Measurements from ENCODE around the gene CCDC78.

CCDC78 gene

DNA sequence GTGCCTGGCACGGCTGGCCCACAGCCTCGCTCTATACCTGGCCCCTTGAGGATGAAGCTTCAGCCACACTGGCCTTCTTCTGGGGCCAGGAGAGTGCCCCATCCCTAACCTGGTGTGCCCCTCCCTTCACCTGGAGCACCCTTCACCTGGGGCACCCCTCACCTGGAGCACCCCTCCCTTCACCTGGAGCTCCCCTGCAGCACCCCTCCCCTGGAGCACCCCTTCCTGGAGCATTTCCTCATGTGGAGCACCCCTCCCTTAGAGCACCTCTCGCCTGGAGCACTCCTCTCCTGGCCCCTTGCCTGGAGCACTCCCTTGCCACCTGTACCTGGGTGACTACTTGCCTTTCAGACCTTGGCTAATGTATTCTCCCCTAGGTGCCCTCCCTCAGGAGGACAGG lies 18.2 kb downstream of the CCDC78 start:
- Mint-ChIP-seq H3K27ac (no peak overlapping the region), H3K27me3 (peaks cover 48% of the 10 kb centered on the region), H3K4me3 (no peak overlapping the region), H3K4me1 (peaks cover 5% of the 10 kb centered on the region), H3K9me3 (no peaks in the 10 kb centered on the region), H3K36me3 (ENCODE audit: low read depth) (no peaks in the 10 kb centered on the region)
- DNase-seq (no peak), ATAC-seq (no peak)

DNA sequence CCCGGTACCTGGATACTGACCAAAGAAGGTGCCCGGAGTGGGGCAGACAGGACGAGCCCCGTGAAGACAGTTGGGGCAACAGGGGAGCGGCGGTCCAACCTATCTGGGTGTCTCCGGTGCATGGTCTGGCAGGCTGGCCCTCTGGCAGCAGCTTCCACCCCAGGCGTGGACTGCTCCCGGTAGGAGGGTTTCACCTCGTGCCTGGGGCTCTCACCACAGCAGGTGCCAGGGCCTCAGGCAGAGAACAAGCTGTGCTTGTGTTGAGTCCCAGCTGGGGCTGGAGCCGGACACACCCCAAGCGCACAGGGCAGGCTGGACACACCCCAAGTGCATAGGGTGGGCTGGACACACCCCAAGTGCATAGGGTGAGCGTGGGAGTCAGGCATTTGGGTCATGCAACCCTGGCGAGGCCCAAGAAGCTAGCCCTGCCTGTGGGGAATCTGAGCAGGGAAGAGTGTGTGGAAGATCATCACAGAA lies 19.1 kb downstream of the CCDC78 start:
- no peak overlapping the region for H3K27ac Mint-ChIP-seq
- no peak for ATAC-seq
- DNase-seq: no peak
- H3K9me3 Mint-ChIP-seq: no peaks in the 10 kb centered on the region
- H3K4me3 Mint-ChIP-seq: no peak overlapping the region
- H3K27me3 Mint-ChIP-seq: peaks cover 49% of the 10 kb centered on the region
- H3K4me1 Mint-ChIP-seq: peaks cover 2% of the 10 kb centered on the region
- no peaks in the 10 kb centered on the region for H3K36me3 Mint-ChIP-seq (ENCODE audit: low read depth)

- Mint-ChIP-seq H3K4me3 (no peak overlapping the region), H3K27ac (no peak overlapping the region), H3K27me3 (peaks cover 53% of the 10 kb centered on the region), H3K36me3 (ENCODE audit: low read depth) (no peaks in the 10 kb centered on the region), H3K9me3 (no peaks in the 10 kb centered on the region), H3K4me1 (peaks cover 2% of the 10 kb centered on the region)
- DNase-seq (no peak), ATAC-seq (no peak)
These were observed 19.8 kb downstream of the CCDC78 start for GRCh38 chr16:706189-707061.

- H3K4me1 Mint-ChIP-seq: peaks cover 2% of the 10 kb centered on the region
- no peak within 1 kb of the TSS for H3K4me3 Mint-ChIP-seq
- no peak within 1 kb of the TSS for H3K27ac Mint-ChIP-seq
- H3K9me3 Mint-ChIP-seq: no peaks in the 10 kb centered on the region
- DNase-seq (no peak), ATAC-seq (no peak)
- peaks cover 52% of the 10 kb centered on the region for H3K27me3 Mint-ChIP-seq
- H3K36me3 Mint-ChIP-seq (ENCODE audit: low read depth): no peaks in the 10 kb centered on the region
These were observed 20.6 kb downstream of the CCDC78 start, which contains the start of gene FBXL16 for GRCh38 chr16:705431-706188. TSS of gene FBXL16 (minus strand) at chr16:705801. CDS start at chr16:697405, 8,396 bp downstream.

DNA sequence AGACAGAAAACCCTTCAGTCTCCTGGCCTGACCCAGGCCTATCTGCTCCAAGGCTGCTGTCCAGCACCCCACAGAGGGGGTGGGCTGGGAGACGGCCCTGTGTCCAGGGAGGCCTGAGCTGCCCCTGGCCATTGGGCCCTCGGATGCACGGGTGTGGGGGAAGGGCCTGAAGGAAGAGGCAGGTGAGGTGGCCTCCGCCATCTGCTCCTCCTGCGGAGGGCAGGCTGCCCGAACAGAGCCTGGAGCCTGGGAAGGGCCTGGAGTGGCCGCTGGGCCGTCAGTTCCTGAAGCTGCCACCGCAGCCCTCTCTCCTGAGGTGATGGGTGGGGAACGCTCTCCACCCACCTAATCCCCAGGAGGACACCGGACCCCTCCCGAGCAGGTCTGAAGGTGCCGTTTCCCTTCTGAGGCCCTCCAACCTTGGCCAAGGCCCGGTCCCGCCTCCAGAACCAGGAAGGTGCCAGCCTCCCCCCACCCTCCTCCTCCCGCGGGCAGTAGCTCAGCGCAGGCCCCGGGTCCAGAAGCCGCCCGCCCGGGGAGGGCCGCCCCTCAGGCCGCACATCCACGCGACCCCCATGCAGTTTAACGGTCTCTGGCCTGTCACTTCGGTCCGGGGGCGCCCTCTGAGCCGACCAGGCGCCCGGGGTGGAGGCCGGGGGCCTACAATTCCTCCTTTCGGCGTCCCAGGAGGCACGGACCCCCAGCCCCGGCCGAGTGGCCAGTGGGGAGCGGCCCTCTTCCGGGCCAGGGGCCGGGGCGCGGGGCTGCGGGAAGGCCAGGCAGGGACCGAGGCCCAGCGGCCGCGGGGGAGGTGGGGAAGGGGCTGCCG lies 21.5 kb downstream of the CCDC78 start:
- no peak overlapping the region for H3K27ac Mint-ChIP-seq
- H3K27me3 Mint-ChIP-seq: peaks cover 54% of the 10 kb centered on the region
- H3K36me3 Mint-ChIP-seq (ENCODE audit: low read depth): no peaks in the 10 kb centered on the region
- H3K4me1 Mint-ChIP-seq: peaks cover 2% of the 10 kb centered on the region
- ATAC-seq: no peak
- no peak overlapping the region for H3K4me3 Mint-ChIP-seq
- H3K9me3 Mint-ChIP-seq: no peaks in the 10 kb centered on the region
- no peak for DNase-seq

GRCh38 chr16:704047-704446 lies 22.2 kb downstream of the CCDC78 start:
- no peak for ATAC-seq
- H3K27me3 Mint-ChIP-seq: peaks cover 49% of the 10 kb centered on the region
- no peak for DNase-seq
- H3K4me3 Mint-ChIP-seq: no peak overlapping the region
- no peak overlapping the region for H3K27ac Mint-ChIP-seq
- no peaks in the 10 kb centered on the region for H3K36me3 Mint-ChIP-seq (ENCODE audit: low read depth)
- H3K4me1 Mint-ChIP-seq: peaks cover 2% of the 10 kb centered on the region
- H3K9me3 Mint-ChIP-seq: no peaks in the 10 kb centered on the region

GRCh38 chr16:703406-703805 lies 22.8 kb downstream of the CCDC78 start:
- no peak for DNase-seq
- Mint-ChIP-seq H3K27ac (no peak overlapping the region), H3K4me1 (peaks cover 2% of the 10 kb centered on the region), H3K9me3 (no peaks in the 10 kb centered on the region), H3K36me3 (ENCODE audit: low read depth) (no peaks in the 10 kb centered on the region), H3K4me3 (no peak overlapping the region), H3K27me3 (peaks cover 43% of the 10 kb centered on the region)
- ATAC-seq: no peak

- no peaks in the 10 kb centered on the region for H3K9me3 Mint-ChIP-seq
- H3K4me1 Mint-ChIP-seq: peaks cover 2% of the 10 kb centered on the region
- no peaks in the 10 kb centered on the region for H3K36me3 Mint-ChIP-seq (ENCODE audit: low read depth)
- no peak for ATAC-seq
- peaks cover 35% of the 10 kb centered on the region for H3K27me3 Mint-ChIP-seq
- no peak for DNase-seq
- no peak overlapping the region for H3K4me3 Mint-ChIP-seq
- H3K27ac Mint-ChIP-seq: no peak overlapping the region
These were observed 23.9 kb downstream of the CCDC78 start for GRCh38 chr16:702341-702740.

- peaks cover 26% of the 10 kb centered on the region for H3K27me3 Mint-ChIP-seq
- H3K9me3 Mint-ChIP-seq: no peaks in the 10 kb centered on the region
- no peak overlapping the region for H3K4me3 Mint-ChIP-seq
- peak; percentile 59 for DNase-seq
- H3K27ac Mint-ChIP-seq: no peak overlapping the region
- H3K36me3 Mint-ChIP-seq (ENCODE audit: low read depth): no peaks in the 10 kb centered on the region
- no peak for ATAC-seq
- no peaks in the 10 kb centered on the region for H3K4me1 Mint-ChIP-seq
These were observed 25.3 kb downstream of the CCDC78 start for GRCh38 chr16:700684-701584.

DNA sequence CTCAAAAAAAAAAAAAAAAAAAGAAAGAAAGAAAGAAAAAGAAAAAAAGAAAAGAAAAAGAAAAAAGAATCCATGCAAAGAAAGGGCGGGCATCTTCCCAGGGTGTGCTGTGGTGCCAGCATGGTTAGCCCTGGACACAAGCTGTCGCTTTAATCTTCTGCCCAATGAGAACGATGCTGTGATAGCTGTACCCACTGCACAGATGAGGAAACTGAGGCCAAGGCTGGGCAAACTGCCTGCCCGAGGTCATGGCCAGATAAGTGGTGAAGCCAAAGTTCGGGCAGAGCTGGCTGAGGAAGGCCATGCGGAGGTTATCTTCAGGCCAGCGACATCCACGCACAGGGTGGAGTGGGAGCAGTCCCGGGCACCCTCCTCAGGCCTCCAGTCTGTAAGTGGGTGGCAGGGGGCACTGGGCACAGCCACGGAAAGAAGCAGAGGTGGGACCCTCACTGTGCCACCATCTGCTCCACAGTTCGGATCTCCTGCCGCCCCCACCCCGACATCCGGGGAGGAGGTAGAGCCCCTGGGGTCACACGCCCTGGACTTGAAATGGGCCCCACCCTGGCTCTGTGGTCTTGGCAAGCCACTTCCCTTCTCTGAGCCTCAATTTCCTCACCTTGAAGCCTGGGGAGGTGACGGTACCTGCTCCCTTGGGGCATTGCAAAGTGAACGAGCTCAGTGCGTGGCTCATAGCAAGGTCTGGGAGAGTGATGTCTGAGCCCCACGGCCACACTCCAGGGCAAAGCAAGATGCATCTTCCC lies 27.2 kb downstream of the CCDC78 start:
- peaks cover 8% of the 10 kb centered on the region for H3K4me1 Mint-ChIP-seq
- no peak for DNase-seq
- no peaks in the 10 kb centered on the region for H3K36me3 Mint-ChIP-seq (ENCODE audit: low read depth)
- ATAC-seq: no peak
- H3K4me3 Mint-ChIP-seq: no peak overlapping the region
- peaks cover 24% of the 10 kb centered on the region for H3K27me3 Mint-ChIP-seq
- no peaks in the 10 kb centered on the region for H3K9me3 Mint-ChIP-seq
- H3K27ac Mint-ChIP-seq: no peak overlapping the region

GRCh38 chr16:695355-696089 lies 30.7 kb downstream of the CCDC78 start:
- Mint-ChIP-seq H3K27me3 (peaks cover 9% of the 10 kb centered on the region), H3K9me3 (no peaks in the 10 kb centered on the region), H3K4me3 (peak overlapping the region; percentile 67), H3K36me3 (ENCODE audit: low read depth) (no peaks in the 10 kb centered on the region), H3K4me1 (peaks cover 8% of the 10 kb centered on the region), H3K27ac (peak overlapping the region; percentile 31)
- ATAC-seq (peak; percentile 70), DNase-seq (peak; percentile 73)

- Mint-ChIP-seq H3K9me3 (no peaks in the 10 kb centered on the region), H3K4me1 (peaks cover 10% of the 10 kb centered on the region), H3K36me3 (ENCODE audit: low read depth) (no peaks in the 10 kb centered on the region), H3K4me3 (no peak overlapping the region), H3K27me3 (peaks cover 6% of the 10 kb centered on the region), H3K27ac (no peak overlapping the region)
- DNase-seq (no peak), ATAC-seq (no peak)
These were observed 31.3 kb downstream of the CCDC78 start for GRCh38 chr16:694863-695354.
